GM21423 (cell line): ENCODE data around the gene GPR3.
"Not testable (repeated sequence)": the region's sequence is repeated elsewhere in the genome, so short reads cannot be mapped to it uniquely, and the experiment has no call there.

ENCODE experiments used
- ATAC-seq: cut with Tn5 transposase; IDR thresholded peaks from one replicate; pipeline ENCODE4 v1.9.1; 2021; ENCODE audit warnings: mild to moderate bottlenecking, moderate library complexity; ENCODE audit not compliant: unreplicated experiment

The GPR3 gene

DNA sequence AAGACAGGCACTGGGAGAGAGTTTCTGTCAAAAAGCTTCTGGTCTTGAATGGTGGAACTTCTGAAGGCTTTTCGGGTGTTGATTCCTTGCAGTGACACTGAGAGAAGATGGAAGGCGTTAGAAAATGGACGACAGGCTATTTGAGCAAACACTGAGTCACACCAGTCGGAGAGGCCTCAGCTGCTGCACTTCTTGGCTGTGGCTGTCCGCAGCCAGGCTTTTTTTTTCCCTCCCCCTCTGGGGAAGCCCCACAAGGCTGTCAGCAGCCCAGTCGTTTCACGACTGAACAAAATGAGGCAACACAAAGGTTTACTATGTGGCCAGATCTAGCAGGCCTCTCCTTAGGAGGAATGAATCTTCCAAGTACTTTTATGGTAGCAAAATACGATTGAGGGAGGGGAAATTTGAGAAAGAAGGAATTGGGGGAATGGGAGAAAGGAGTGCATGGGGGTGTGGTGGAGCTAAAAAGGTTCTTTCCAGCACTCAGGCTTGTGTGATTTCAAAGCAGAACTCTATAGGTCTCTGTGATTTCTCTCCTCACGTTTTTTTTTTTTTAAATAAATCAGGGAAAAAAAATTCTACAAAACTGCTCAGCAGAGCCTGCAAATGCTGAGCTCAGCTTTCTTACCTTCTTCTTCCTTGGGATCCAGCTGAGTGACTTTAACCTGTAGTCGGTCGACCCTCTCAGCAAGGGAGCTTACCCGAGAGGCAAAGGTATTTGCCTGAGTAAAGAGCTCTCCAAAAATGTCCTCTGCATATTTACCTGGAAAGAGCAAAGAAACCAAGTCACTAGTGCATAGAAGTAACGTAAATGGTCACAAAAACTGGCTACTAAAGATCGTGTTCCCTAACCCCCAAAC lies 26.1 kb downstream of the GPR3 start:
- peak; percentile 51 for ATAC-seq

- no peak for ATAC-seq
Observed at GRCh38 chr1:27423709-27424108, 31.3 kb downstream of the GPR3 start.

DNA sequence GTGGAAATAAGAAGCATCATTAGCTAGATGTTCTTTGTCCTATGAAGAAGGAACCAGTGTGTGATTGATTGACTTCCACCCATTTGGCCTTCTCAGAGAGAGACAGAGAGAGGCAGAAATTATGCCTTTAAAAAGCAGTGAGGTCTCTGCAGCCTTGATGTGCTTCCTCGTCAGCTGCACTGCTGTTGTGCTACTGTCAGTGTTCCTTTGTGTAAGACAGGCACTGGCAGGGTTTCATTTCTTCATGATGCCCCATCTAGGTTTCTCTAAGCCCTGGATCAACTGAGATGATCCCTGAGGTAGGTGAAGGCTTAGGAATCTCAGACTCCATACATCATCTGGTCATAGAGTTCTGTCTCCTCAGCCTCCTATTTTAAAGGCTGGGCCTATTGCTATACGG lies 34.9 kb downstream of the GPR3 start:
- no peak for ATAC-seq

- no peak for ATAC-seq
Observed at GRCh38 chr1:27427816-27428315, 35.4 kb downstream of the GPR3 start.

DNA sequence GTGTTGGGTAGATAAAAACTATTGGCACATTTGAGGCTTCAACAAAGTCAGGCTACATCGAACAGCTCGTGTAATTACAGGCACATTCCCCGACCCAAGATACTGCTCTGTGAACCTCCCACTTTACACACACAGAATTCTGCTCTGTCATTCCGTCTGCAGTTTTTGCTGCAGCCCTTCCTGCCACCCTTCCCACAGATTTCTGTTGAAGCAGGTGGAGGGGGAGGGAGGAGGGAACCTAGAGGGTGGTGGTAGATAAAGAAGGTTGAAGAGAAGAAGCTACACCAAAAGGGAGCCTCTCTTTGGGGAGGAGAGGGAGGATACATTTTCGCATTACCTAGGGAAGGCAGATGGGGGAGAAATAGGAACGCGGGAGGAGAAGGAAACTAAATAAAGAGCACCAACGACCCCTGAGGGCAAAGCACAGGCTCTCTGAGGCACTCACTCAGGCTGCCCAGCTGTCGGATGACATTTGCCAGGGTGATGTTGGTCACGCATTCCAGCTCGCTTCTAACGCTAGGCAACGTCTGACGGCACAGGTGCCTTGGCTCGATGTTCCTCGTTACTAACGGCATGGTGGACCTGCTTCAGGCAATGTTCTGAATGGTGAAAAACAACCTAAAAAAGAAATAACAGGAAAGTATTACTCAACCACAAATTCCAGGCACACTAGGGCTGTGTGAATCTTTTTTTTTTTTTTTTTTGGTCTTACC lies 36.0 kb downstream of the GPR3 start:
- ATAC-seq, result no peak

DNA sequence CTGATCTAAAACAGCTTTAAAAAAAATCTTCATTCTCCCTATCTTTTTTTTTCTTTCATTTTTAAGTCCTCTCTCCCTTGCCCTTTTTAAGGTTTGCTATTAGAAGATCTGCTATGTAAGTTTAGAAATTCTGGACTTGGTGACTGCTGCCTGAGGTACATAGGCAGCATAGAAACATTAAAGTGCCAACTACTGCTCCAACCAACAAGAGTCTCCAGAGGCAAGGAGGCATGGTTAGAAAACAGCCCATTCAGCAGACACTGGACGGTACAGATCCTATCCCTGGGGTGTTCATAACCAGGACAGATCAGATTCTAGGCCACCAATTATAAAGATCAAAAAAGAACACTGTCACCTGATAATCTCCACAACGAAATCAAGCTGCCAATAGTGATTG lies 36.6 kb downstream of the GPR3 start:
- no peak for ATAC-seq

DNA sequence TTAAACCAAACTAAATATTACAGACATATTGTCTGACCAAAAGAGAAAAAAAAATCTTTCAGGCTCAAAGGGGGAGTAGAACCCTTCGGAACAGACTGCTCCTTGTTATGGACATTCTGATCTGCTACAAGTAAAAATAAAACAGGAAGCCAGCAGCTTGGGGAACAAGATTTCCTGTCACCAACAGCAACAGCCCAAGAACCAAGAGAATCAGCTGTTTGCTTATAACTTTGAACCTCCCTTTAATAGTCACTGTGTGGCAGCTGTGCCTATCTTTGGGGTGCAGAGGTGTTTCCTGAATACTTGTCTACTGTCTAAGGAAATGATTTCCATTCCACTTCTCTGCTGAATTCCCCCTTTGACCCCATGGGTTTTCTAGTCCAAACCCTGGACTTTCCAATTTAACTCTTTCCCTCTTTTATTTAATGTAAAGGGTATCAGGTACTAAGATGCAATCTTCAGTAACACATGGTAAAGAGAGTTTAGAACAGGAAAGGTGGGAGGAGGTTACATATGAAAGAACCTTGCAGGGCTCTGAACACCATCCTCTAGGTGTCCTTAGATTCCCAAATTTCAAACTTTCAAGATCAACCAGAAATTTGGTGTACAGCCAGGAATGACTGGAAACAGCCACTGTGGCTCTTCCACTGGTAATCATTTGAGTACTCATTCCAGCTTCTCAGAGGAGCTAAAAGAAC lies 38.6 kb downstream of the GPR3 start:
- ATAC-seq, result no peak

- ATAC-seq, result no peak
Observed at GRCh38 chr1:27431601-27431940, 39.1 kb downstream of the GPR3 start.

GRCh38 chr1:27432725-27433124 lies 40.3 kb downstream of the GPR3 start:
- ATAC-seq, result not testable (repeated sequence)

DNA sequence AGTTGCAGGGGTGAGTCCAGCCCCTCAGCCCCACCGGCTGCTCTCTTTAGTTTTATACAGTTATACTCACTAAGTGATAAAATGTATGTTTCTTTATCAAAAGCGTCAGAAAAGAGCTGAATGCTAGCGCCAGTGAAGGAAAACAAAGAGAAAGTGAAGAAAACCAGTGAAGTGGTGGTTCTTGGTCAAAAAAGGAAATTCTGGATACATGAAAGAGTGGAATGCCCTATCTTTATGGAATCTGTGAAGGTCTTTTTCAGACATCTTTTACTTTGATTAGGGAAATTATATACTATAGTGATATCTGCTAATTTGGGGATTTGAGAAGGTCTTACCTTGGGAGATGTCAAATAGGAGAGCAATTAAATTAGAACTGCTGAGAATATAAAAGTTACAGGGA lies 41.3 kb downstream of the GPR3 start:
- no peak for ATAC-seq

- no peak for ATAC-seq
Observed at GRCh38 chr1:27435566-27436203, 43.3 kb downstream of the GPR3 start.

DNA sequence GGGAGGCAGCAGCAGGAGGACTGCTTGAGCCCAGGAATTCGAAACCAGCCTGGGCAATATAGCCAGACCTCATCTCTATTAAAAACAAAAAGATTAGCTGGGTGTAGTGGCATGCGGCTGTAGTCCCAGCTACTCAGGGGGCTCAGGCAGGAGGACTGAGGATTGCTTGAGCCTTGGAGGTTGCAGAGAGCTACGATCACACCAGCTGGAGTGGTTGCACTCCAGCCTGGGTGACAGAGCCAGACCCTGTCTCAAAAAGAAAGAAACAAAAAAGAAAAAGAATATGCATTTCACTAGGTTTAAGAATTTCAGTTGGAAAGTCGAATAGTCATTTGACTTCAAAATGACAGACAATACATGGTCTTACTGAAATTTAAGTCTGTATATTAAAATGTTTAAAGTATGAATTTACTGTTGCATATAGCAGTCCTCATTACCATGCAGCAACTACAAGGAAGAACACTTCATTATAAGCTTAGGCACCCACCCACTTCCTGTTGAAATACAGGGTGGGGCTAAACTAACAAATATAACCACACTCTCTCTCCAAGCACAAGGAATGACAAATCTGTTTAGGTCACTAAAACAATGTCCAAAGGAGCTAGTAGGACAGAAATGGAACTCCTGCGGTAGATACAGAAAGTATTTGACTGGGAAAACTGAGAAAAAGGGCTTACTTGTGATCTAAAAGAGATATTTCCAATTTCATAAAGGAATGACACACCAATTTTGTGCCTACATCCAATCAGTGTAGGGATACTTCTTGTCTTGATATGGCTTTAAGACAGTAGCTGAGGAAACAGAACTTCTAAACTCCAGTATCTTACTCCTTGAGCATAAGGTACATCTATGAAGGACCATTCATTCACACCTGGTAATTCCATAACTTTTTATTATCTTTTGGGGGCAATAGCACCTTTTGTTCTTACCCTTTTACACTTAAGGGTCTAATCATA lies 44.1 kb downstream of the GPR3 start:
- no peak for ATAC-seq

GRCh38 chr1:27438621-27439061 lies 46.2 kb downstream of the GPR3 start:
- no peak for ATAC-seq

- no peak for ATAC-seq
Observed at GRCh38 chr1:27439150-27439549, 46.7 kb downstream of the GPR3 start.

DNA sequence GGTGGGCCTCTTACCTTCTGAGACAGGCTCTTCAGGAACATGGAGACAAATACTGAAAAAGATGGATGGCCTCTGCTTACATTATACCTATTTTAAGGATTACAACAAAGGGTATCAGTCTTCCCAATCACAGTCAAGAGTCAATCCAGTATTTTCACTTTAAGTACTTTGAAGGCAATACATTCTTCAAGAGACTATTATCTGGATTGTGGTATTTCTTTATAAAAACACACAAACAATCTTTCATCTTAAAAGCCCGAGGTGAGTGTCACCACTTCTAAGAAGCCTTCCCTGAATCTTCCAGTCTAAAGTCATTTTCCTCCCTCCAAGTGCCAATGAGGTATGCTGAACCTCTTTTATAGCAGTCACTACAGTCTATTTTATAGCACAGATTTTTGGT lies 52.2 kb downstream of the GPR3 start:
- no peak for ATAC-seq
